CD14-positive monocyte (primary cell): ENCODE data around the gene VEPH1. TPM values are rescaled to one million over a fixed set of nuclear protein-coding genes. Genes with fewer than 3 reads are reported as not detected.

Source experiments
- DNase-seq, 3 donors: peaks; one replicate each; pipeline ENCODE4 v3.0.0-alpha.2; 2011 to 2022
- H2AFZ ChIP-seq: 2 replicates; pipeline ENCODE4 v1.6.0; 2012; ENCODE audit warnings: mild to moderate bottlenecking, low read depth, low read length, inconsistent platforms; ENCODE audit not compliant: insufficient read depth, poor library complexity, severe bottlenecking
- H3K27ac ChIP-seq, 2 donors: 1 replicate in 1 of 2; 2 replicates in 1 of 2; pipeline ENCODE4 v1.5.1; 2012 to 2013; ENCODE audit warnings: low read length in 2 of 2, control low read depth in 1 of 2, inconsistent platforms in 1 of 2, low read depth in 1 of 2, mild to moderate bottlenecking in 1 of 2
- H3K27me3 ChIP-seq, 2 donors: one replicate each; pipeline versions ENCODE4 v1.6.0 to v1.6.1; 2011 to 2013; ENCODE audit warnings: low read length in 2 of 2; ENCODE audit not compliant: control insufficient read depth in 2 of 2, insufficient read depth in 2 of 2
- H3K36me3 ChIP-seq, 2 donors: replicated peaks in 1 of 2; 1 replicate in 1 of 2; 2 replicates in 1 of 2; pipeline versions ENCODE4 v1.5.1 to v1.6.1; 2012 to 2013; ENCODE audit warnings: low read length in 2 of 2, control low read depth in 1 of 2, inconsistent platforms in 1 of 2, mild to moderate bottlenecking in 1 of 2; ENCODE audit not compliant: insufficient read depth in 2 of 2, control insufficient read depth in 1 of 2
- H3K4me1 ChIP-seq, 2 donors: 1 replicate in 1 of 2; 2 replicates in 1 of 2; pipeline versions ENCODE4 v1.5.1 to v1.6.1; 2012 to 2013; ENCODE audit warnings: low read length in 2 of 2, control low read depth in 1 of 2, inconsistent platforms in 1 of 2, mild to moderate bottlenecking in 1 of 2, moderate library complexity in 1 of 2; ENCODE audit not compliant: insufficient read depth in 2 of 2, control insufficient read depth in 1 of 2
- H3K4me2 ChIP-seq: replicated peaks from 2 replicates; pipeline ENCODE3; 2012; ENCODE audit warnings: low read length, moderate library complexity, mild to moderate bottlenecking; ENCODE audit not compliant: poor library complexity, severe bottlenecking; ENCODE audit errors: extremely low read depth
- H3K4me3 ChIP-seq, 3 experiments: fragments of 200-600 bp in 1 of 3; sonication (generic) in 1 of 3; replicated peaks in 1 of 3; 1 replicate in 2 of 3; 2 replicates in 1 of 3; pipeline ENCODE4 v1.5.1; 2011 to 2013; ENCODE audit warnings: low read length in 3 of 3, mild to moderate bottlenecking in 3 of 3, control low read depth in 2 of 3, low read depth in 2 of 3, inconsistent platforms in 1 of 3, moderate library complexity in 1 of 3
- H3K79me2 ChIP-seq: 2 replicates; pipeline ENCODE4 v1.6.0; 2012; ENCODE audit warnings: mild to moderate bottlenecking, control low read depth, inconsistent platforms, low read length, moderate library complexity; ENCODE audit not compliant: insufficient read depth
- H3K9ac ChIP-seq: 2 replicates; pipeline ENCODE4 v1.6.0; 2017; ENCODE audit warnings: low read length, mild to moderate bottlenecking; ENCODE audit not compliant: insufficient read depth, poor library complexity, severe bottlenecking
- H3K9me3 ChIP-seq, 2 donors: replicated peaks in 1 of 2; 1 replicate in 1 of 2; 2 replicates in 1 of 2; pipeline versions ENCODE4 v1.5.1 to v1.6.1; 2012 to 2013; ENCODE audit warnings: low read length in 2 of 2, control low read depth in 1 of 2; ENCODE audit not compliant: control insufficient read depth in 1 of 2, insufficient read depth in 1 of 2
- H4K20me1 ChIP-seq: 2 replicates; pipeline ENCODE4 v1.6.0; 2012; ENCODE audit warnings: mild to moderate bottlenecking, low read length, control low read depth, moderate library complexity; ENCODE audit not compliant: insufficient read depth
- H3K27ac Mint-ChIP-seq, 7 donors: one replicate each; pipeline ENCODE4 v1.8.0; 2020; ENCODE audit warnings: mild to moderate bottlenecking in 7 of 7, mixed read lengths in 7 of 7, moderate library complexity in 6 of 7, inconsistent platforms in 2 of 7
- H3K27me3 Mint-ChIP-seq, 3 donors: one replicate each; pipeline ENCODE4 v1.8.0; 2021 to 2022; ENCODE audit warnings: low read depth in 3 of 3, mild to moderate bottlenecking in 3 of 3, mixed read lengths in 3 of 3, moderate library complexity in 3 of 3, inconsistent platforms in 1 of 3
- H3K36me3 Mint-ChIP-seq, 2 donors: one replicate each; pipeline ENCODE4 v1.8.0; 2020; ENCODE audit warnings: mixed read lengths in 2 of 2, inconsistent platforms in 1 of 2, mild to moderate bottlenecking in 1 of 2
- H3K4me1 Mint-ChIP-seq: one replicate; pipeline ENCODE4 v1.8.0; 2020; ENCODE audit warnings: mild to moderate bottlenecking, mixed read lengths
- H3K4me3 Mint-ChIP-seq, 2 donors: one replicate each; pipeline ENCODE4 v1.8.0; 2020; ENCODE audit warnings: mild to moderate bottlenecking in 2 of 2, mixed read lengths in 2 of 2, moderate library complexity in 1 of 2
- H3K9me3 Mint-ChIP-seq, 7 donors: one replicate each; pipeline ENCODE4 v1.8.0; 2020 to 2022; ENCODE audit warnings: mixed read lengths in 7 of 7, mild to moderate bottlenecking in 6 of 7, moderate library complexity in 6 of 7, inconsistent platforms in 2 of 7
- WGBS: methylation state at CpG from one replicate; pipeline ENCODE4 v1.1.5; 2013; ENCODE audit warnings: missing lambda C conversion rate; ENCODE audit not compliant: insufficient coverage; 5-methylcytosine and 5-hydroxymethylcytosine counted together
- intact Hi-C, 2 donors: fragments of 100-400 bp; cut with micrococcal nuclease; formaldehyde crosslinking; loops; one replicate each; pipeline versions ENCODE4 v1.15.0 to v1.15.1; 2023
- polyA plus RNA-seq, 3 donors: library from polyadenylated mRNA; depleted of rRNA in 1 of 3; unstranded in 2 of 3; stranded (reverse) in 1 of 3; fragments of 300-500 nt in 2 of 3; fragments of >200 nt in 1 of 3; fragmentation: Illumina TruSeq in 2 of 3; gene quantifications; 1 replicate in 2 of 3; 2 replicates in 1 of 3; pipeline ENCODE4 v1.2.3, GENCODE V29; 2012 to 2021
- TF ChIP-seq, protein P1 (sequence below): fragments of 200-600 bp; IDR thresholded peaks from one replicate; pipeline ENCODE4 v1.8.0; 2022; ENCODE audit warnings: antibody characterized with exemption, mild to moderate bottlenecking

VEPH1 gene
- polyA plus RNA-seq, 3 donors, result 0.44 TPM; not detected in 2

DNA sequence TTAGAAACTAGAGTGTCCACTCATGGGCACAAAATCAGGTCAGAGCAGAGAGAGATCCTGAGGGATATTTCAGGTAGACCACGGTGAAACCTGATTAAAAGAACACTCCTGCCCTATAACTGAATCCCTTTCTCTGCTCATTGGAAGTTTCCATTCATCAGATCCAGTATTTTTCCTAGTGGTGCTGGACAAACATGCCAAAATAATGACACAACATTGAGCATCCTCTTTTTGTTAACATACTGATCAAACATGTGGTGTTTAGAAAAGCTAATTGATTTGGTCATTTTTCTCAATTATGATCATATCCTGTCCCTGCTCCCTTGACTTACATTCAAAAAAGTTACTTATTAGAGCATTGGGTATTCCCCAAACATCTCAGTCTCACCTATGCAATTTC, 39.4 kb downstream of the VEPH1 start:
- peaks cover 0 to 4% of the 10 kb centered on the region in 2 donors for H3K36me3 Mint-ChIP-seq
- WGBS, result 100% methylated on average over 1 of the region's 1 CpG

DNA sequence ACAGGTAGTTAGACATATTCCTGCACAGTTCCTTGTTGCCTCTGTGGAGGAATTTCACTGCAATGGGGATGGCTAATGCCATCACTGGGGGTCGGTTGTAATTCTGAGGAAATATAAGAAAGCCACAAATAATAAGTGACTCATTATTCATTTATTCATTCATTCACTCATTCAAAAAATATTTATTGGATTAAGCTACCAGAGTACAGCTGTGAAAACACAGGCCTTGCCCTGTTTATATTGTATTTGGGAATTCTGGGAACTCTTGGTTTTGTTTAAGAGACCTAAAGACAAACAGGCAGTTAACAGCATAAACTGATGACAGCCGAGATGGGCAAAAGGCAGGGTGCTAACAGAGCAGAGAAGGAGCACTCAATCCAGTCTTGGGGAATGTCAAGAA, 43.0 kb downstream of the VEPH1 start:
- Histone ChIP-seq H3K9ac (no peak overlapping the region), H2AFZ (no peak overlapping the region), H3K27ac (no peak overlapping the region), H3K79me2 (no peaks in the 10 kb centered on the region), H3K27me3 (no peaks in the 10 kb centered on the region), H3K4me2 (no peak overlapping the region), H4K20me1 (no peaks in the 10 kb centered on the region), H3K4me3 (no peak overlapping the region), H3K4me1 (no peaks in the 10 kb centered on the region), H3K36me3 (no peaks in the 10 kb centered on the region), H3K9me3 (no peaks in the 10 kb centered on the region)
- H3K36me3 Mint-ChIP-seq, result no peaks in the 10 kb centered on the region
- WGBS, result 100% methylated on average over 1 of the region's 2 CpGs
- intact Hi-C loops, result loop anchor here in 1 of 2 donors (10.0 kb wide), 1 partner anchor 45 kb away; no protein-coding TSS in a partner anchor
- peaks cover 0 to 3% (median 0%) of the 10 kb centered on the region in 7 donors for H3K9me3 Mint-ChIP-seq
- no peak overlapping the region for H3K27ac Mint-ChIP-seq
- TF ChIP-seq, protein P1, sequence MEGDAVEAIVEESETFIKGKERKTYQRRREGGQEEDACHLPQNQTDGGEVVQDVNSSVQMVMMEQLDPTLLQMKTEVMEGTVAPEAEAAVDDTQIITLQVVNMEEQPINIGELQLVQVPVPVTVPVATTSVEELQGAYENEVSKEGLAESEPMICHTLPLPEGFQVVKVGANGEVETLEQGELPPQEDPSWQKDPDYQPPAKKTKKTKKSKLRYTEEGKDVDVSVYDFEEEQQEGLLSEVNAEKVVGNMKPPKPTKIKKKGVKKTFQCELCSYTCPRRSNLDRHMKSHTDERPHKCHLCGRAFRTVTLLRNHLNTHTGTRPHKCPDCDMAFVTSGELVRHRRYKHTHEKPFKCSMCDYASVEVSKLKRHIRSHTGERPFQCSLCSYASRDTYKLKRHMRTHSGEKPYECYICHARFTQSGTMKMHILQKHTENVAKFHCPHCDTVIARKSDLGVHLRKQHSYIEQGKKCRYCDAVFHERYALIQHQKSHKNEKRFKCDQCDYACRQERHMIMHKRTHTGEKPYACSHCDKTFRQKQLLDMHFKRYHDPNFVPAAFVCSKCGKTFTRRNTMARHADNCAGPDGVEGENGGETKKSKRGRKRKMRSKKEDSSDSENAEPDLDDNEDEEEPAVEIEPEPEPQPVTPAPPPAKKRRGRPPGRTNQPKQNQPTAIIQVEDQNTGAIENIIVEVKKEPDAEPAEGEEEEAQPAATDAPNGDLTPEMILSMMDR, result no peak
- peaks cover 0 to 3% (median 3%) of the 10 kb centered on the region in 3 donors for H3K27me3 Mint-ChIP-seq
- no peaks in the 10 kb centered on the region for H3K4me1 Mint-ChIP-seq
- H3K4me3 Mint-ChIP-seq, result no peak overlapping the region
- no peak for DNase-seq

More for the DNA sequence above, 39.4 kb downstream of the VEPH1 start:
- Histone ChIP-seq H3K79me2 (no peaks in the 10 kb centered on the region), H4K20me1 (no peaks in the 10 kb centered on the region), H3K4me3 (no peak overlapping the region), H3K36me3 (no peaks in the 10 kb centered on the region), H3K4me2 (no peak overlapping the region), H3K9me3 (no peaks in the 10 kb centered on the region), H3K27me3 (no peaks in the 10 kb centered on the region), H3K4me1 (peaks cover 12 to 23% of the 10 kb centered on the region in 2 donors), H3K9ac (no peak overlapping the region), H3K27ac (no peak overlapping the region), H2AFZ (no peak overlapping the region)
- H3K4me3 Mint-ChIP-seq, result no peak overlapping the region
- intact Hi-C loops, result loop anchor here in 1 of 2 donors (10.0 kb wide), 1 partner anchor 49 kb away; no protein-coding TSS in a partner anchor
- H3K27ac Mint-ChIP-seq, result no peak overlapping the region
- peaks cover 22% of the 10 kb centered on the region for H3K4me1 Mint-ChIP-seq
- peaks cover 0 to 3% (median 0%) of the 10 kb centered on the region in 7 donors for H3K9me3 Mint-ChIP-seq
- peaks cover 0 to 2% (median 2%) of the 10 kb centered on the region in 3 donors for H3K27me3 Mint-ChIP-seq
- no peak for DNase-seq
- TF ChIP-seq, protein P1, result no peak
